ELR (cell line): Measurements from ENCODE around the gene PGP.

ENCODE experiments used
- DNase-seq: peaks from one replicate; pipeline ENCODE4 v3.0.0-alpha.2; 2015; ENCODE audit warnings: low read depth

The PGP gene

DNA sequence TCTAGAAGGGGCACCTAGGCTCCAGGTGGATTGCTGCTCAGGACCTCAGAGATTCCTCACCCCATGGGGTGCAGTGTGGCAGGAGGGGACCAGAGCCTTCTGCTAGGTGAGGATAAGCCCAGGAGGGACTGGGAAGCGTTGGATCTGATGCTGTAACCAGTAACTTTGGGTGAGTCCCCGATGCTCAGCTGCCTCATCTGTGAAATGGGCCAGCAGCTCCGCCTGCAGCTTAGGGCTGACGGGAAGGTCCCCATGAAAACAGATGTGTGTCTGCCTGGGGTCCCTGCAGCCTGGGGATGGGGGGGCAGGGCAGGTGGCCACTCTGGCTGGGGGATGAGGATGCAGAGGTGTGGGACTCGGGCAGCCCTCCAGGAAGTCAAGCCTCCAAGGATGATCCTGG lies 15.5 kb downstream of the PGP start:
- no peak for DNase-seq

DNA sequence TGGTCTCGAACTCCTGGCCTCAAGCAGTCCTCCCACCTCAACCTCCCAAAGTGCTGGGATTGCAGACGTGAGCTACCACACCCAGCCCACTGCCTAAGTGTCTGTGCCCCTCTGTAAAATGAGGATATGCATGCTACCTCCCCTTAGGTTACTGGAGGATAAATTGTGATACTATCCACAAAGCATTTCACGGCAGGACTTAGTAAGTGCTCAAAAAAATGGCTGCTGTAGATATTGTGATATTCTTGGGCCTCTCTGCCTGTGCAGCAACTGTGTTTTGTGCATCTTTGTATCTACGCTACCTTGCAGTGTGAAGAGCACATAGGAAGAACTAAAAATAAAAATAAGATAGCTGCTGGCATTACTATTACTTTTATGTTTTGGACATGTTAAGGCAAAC lies 16.4 kb downstream of the PGP start:
- DNase-seq = no peak

DNA sequence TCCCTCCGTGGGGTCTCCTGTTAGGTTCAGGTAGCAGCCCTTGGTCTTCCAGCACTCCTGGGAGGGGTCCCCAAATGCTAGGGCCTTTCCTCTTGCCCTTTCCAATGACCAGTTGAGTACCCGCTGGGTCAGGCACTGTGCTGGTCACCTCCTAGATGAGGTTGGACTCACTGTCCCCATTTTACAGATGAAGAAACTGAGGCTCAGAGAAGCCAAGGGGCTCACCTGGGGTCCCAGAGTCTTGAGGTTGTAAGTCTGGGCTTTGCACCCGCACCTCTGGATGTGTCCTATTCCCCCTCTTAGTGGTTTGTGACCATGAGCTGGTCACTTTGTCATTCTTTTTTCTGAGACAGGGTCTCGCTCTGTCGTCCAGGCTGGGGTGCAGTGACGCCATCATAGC lies 16.9 kb downstream of the PGP start:
- no peak for DNase-seq

DNA sequence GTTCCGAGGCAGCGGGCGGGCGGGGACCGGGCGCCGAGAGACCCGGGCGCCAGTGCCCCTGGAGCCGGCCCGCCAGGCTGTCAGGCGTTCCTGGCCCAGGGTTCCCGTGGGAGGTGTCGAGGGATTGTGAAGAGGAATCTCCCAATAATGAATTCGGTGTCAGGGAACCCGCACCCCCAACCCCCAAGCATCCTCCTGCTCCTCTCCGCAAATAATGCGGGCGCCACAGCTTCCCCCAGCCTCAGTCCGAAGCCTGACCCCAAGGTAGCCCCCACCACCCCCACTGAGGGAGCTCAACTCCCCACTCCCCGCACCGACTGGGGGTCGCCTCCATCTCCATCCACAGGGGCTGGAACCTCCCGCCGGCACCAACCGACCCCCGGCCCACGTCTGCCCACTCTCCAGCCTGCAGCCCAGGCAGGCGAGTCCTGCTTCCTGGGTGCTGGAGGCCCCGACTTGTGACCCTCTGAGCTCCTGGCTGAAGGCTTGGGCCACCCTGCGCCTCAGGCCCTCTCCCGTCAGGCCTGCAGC lies 17.6 kb downstream of the PGP start:
- no peak for DNase-seq

- DNase-seq = peak; percentile 28
Measured at GRCh38 chr16:2196162-2196980, 18.3 kb downstream of the PGP start, which contains the start of gene CASKIN1. Gene CASKIN1 (minus strand): TSS chr16:2196605. CDS start chr16:2196432, 173 bp downstream.

- no peak for DNase-seq
Measured at GRCh38 chr16:2195322-2196161, 19.1 kb downstream of the PGP start.

DNA sequence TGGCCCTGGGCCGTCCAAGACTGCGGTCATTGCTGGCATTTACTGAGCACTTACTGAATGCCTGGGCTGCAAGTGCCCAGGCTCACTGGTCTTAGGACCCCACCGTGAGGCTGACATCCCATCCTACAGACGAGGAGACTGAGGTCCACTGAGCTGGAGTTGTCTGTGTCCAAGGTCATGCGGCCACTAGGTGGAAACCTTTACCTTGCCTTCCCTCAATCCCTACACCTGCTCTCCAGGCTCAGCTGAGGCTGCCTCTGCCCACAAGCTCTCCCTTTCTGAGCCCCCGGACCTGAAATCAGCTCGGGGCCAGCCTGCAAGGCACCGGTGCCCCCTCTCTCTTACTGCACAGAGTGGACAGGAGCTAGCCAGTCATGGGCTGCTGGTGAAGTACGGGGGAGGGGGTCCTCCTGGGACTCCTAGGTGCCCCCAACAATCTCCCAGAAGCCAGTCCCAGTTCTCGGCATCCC lies 19.8 kb downstream of the PGP start:
- peak; percentile 60 for DNase-seq

GRCh38 chr16:2194166-2194834 lies 20.3 kb downstream of the PGP start:
- DNase-seq = peak; percentile 76

GRCh38 chr16:2191446-2191706 lies 23.3 kb downstream of the PGP start:
- no peak for DNase-seq

DNA sequence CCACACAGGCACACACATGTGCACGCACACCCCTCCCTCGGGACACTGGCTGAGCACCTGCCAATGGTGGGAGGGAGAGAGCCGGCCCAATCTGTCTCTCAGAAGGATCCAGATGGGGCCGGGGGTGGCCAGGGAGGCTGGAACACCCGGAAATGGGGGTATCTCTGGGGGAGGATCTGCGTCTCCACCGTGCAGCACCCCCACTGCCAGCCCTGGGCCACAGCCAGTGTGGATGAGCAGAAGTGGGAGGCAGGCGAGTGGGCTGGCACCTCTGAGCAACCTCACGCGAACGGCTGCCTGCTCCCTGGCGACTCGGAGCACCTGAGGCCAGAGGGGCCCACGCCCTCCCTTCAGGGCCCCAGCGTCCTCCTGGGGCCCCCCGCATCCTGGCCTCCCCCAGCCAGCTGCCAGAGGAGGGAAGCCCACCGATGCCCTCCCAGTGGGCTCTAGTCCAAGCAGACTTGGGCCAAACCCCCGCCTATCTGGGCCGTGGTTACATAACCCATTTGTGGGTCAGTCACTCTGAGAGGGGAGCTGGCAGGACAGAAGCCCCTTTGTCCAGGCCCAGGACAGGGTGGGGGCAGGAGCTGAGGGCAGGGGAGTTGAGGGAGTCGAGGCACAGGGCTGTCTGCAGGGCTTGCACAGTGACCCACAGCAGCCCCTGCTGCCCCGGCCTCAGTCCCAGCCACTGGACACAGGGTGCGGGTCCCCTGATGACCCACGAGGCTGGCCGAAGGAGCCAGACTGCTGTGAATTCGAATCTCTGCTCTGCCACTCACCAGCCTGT lies 23.8 kb downstream of the PGP start:
- no peak for DNase-seq

DNA sequence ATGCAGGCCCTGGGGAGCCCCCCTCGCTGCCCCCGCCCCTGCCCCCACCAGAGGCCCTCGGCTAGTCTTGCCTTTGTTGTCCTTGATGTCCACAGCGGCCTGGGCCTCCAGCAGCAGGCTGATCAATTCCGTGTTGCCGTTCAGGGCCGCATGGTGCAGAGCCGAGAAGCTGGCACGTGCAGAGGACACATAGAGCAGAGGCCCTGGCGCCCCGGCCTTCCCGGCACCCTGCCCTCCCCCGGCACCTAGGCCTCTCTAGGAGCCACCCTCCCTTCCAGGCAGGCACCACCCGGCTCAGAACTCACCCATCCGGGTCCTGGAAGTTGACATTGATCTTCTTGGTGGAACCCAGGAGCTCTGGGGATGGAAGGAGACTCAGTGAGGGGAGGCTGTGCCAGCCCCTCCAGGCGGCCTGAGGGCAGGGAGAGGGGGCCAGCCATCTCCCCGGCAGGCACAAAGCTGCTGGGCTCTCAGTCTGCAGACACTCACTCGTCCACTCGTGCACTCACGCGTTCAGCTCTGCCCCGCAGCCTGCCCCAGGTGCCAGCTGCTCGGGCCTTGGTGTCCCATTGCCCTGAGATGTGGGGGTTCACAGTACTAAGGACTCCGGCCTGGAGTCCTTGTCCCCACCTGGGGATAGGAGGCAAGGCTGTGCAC lies 24.5 kb downstream of the PGP start:
- DNase-seq = no peak

DNA sequence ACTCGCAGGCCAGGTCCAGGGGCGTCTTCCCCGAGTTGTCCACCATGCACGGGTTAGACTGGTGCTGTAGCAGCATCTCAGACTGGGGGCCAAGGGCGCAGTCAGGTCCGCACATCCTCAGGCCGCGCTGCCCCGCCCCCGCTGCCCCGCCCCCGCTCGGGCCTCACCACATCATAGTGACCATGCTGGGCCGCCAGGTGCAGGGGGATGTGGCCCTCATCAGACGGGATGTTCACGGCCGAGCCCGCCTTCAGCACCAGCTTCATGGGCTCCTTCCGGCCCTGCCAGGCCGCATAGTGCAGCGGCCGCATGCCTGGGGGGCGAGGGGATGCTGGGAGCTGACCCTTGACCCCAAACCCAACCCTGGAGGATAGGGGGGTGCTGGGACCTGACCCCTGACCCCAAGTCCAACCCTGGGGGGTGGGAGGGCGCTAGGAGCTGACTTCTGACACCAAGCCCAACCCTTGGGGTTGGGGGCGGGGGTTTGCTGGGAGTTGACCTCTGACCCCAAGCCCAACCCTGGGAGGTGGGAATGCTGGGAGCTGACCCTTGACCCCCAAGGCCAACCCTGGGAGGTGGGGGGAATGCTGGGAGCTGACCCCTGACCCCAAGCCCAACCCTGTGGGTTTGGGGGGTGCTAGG lies 25.3 kb downstream of the PGP start:
- no peak for DNase-seq

GRCh38 chr16:2188395-2188794 lies 26.2 kb downstream of the PGP start:
- no peak for DNase-seq

- DNase-seq = no peak
Measured at GRCh38 chr16:2187212-2187611, 27.4 kb downstream of the PGP start.

GRCh38 chr16:2186505-2186904 lies 28.1 kb downstream of the PGP start:
- DNase-seq = no peak

GRCh38 chr16:2186064-2186463 lies 28.6 kb downstream of the PGP start:
- no peak for DNase-seq

GRCh38 chr16:2184962-2185361 lies 29.7 kb downstream of the PGP start:
- no peak for DNase-seq

- DNase-seq = no peak
Measured at GRCh38 chr16:2184346-2184745, 30.3 kb downstream of the PGP start.

GRCh38 chr16:2183671-2184070 lies 31.0 kb downstream of the PGP start:
- no peak for DNase-seq

DNA sequence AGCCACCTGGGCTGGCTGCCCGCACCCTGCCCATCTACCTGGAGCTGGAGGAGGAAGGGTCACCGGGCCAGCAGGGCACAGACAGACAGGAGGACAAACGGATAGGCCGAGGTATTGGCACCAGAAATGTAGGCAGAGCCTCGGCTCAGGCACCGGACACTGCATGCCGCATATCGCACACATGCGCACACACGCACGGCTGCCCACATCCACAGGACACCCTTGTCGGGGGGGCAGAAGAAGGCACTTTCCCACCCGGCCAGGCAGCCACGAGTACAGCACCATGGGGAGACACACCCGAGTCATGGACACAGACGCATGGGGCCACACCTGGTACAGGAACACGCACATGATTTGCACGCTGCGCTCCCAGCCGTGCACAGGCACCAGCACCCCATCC lies 32.7 kb downstream of the PGP start:
- no peak for DNase-seq
